Stimulated activated CD4-positive, alpha-beta T cell treated with anti-CD3 and anti-CD28 coated beads, Interleukin-12 subunit alpha, Interleukin-12 subunit beta, amount 100 ng/mL, for 48 hours (primary cell): Measurements from ENCODE around the gene CSK.
A peak's percentile ranks its signal among the peaks of the same experiment; 100 is the strongest.
"Not testable (repeated sequence)": the region's sequence is repeated elsewhere in the genome, so short reads cannot be mapped to it uniquely, and the experiment has no call there.

Experiments
- DNase-seq, 3 donors: peaks; one replicate each; pipeline ENCODE4 v3.0.0-alpha.2; 2020; ENCODE audit warnings: low read depth in 2 of 3, low spot score in 1 of 3

The CSK gene

GRCh38 chr15:74781431-74782258, at the start of gene CSK:
TSS of gene CSK (plus strand) at chr15:74782080. CDS start at chr15:74798298, 16,218 bp downstream.
- peak in 2 of 3 donors; percentile 49 to 67 for DNase-seq

- no peak for DNase-seq
Measured at GRCh38 chr15:74732846-74733245, 49.0 kb upstream of the CSK start.

GRCh38 chr15:74733269-74733668, 48.6 kb upstream of the CSK start:
- DNase-seq, result no peak

- DNase-seq, result no peak
Measured at GRCh38 chr15:74735305-74735704, 46.6 kb upstream of the CSK start.

- DNase-seq, result not testable (repeated sequence)
Measured at GRCh38 chr15:74738239-74738638, 43.6 kb upstream of the CSK start.

- no peak for DNase-seq
Measured at GRCh38 chr15:74742422-74742821, 39.5 kb upstream of the CSK start.

GRCh38 chr15:74746389-74746788, 35.5 kb upstream of the CSK start:
- DNase-seq, result no peak

GRCh38 chr15:74748322-74748946, 33.4 kb upstream of the CSK start, which contains the start of gene CYP1A2:
TSS of gene CYP1A2 (plus strand) at chr15:74748845. CDS start at chr15:74749739, 894 bp downstream.
- no peak for DNase-seq

- no peak for DNase-seq
Measured at GRCh38 chr15:74749832-74750231, 32.0 kb upstream of the CSK start.

- DNase-seq, result no peak
Measured at GRCh38 chr15:74750751-74751150, 31.1 kb upstream of the CSK start.

GRCh38 chr15:74752011-74752410, 29.9 kb upstream of the CSK start:
- no peak for DNase-seq

GRCh38 chr15:74752531-74752930, 29.3 kb upstream of the CSK start:
- no peak for DNase-seq

GRCh38 chr15:74754593-74755215, 27.2 kb upstream of the CSK start:
- no peak for DNase-seq

- no peak for DNase-seq
Measured at GRCh38 chr15:74758736-74759135, 23.1 kb upstream of the CSK start.

- no peak for DNase-seq
Measured at GRCh38 chr15:74762791-74763150, 19.1 kb upstream of the CSK start.

GRCh38 chr15:74763416-74763815, 18.5 kb upstream of the CSK start:
- no peak for DNase-seq

GRCh38 chr15:74767167-74768098, 14.4 kb upstream of the CSK start:
- no peak for DNase-seq

GRCh38 chr15:74768099-74768770, 13.6 kb upstream of the CSK start:
- no peak for DNase-seq

GRCh38 chr15:74768771-74769342, 13.0 kb upstream of the CSK start:
- no peak for DNase-seq

GRCh38 chr15:74769463-74770025, 12.3 kb upstream of the CSK start:
- DNase-seq, result no peak
